H9 (cell line): ENCODE measurements around the gene RBP2. TPM values are rescaled to one million over a fixed set of nuclear protein-coding genes. Genes with fewer than 3 reads are reported as not detected.

Source experiments
- DNase-seq: peaks from one replicate; pipeline ENCODE4 v3.0.0-alpha.2; 2017
- H2AFZ ChIP-seq: one replicate; pipeline ENCODE4 v1.6.1; 2013; ENCODE audit warnings: mild to moderate bottlenecking, low read length, control low read depth, moderate library complexity
- H2AK5ac ChIP-seq: 2 replicates; pipeline ENCODE4 v1.6.1; 2013; ENCODE audit warnings: low read length, control low read depth, mixed read lengths; ENCODE audit not compliant: insufficient read length
- H2BK120ac ChIP-seq: one replicate; pipeline ENCODE4 v1.6.1; 2013; ENCODE audit warnings: low read depth, mild to moderate bottlenecking, low read length, control low read depth, inconsistent platforms; ENCODE audit not compliant: poor library complexity, severe bottlenecking
- H2BK12ac ChIP-seq: 2 replicates; pipeline ENCODE4 v1.6.1; 2013; ENCODE audit warnings: low read length, control low read depth, mixed read lengths, low read depth; ENCODE audit not compliant: insufficient read length
- H2BK15ac ChIP-seq: 2 replicates; pipeline ENCODE4 v1.6.1; 2013; ENCODE audit warnings: low read depth, low read length, control low read depth
- H2BK20ac ChIP-seq: one replicate; pipeline ENCODE4 v1.6.1; 2013; ENCODE audit warnings: low read depth, mild to moderate bottlenecking, low read length, control low read depth, inconsistent platforms; ENCODE audit not compliant: poor library complexity, severe bottlenecking
- H2BK5ac ChIP-seq: 2 replicates; pipeline ENCODE4 v1.6.1; 2013; ENCODE audit warnings: low read length, control low read depth, mixed read lengths; ENCODE audit not compliant: insufficient read length
- H3K14ac ChIP-seq: 2 replicates; pipeline ENCODE4 v1.6.1; 2013; ENCODE audit warnings: low read length, control low read depth; ENCODE audit not compliant: insufficient read depth
- H3K18ac ChIP-seq: 2 replicates; pipeline ENCODE4 v1.6.1; 2013; ENCODE audit warnings: low read depth, mild to moderate bottlenecking, mixed read lengths, low read length, control low read depth; ENCODE audit not compliant: insufficient read length
- H3K23ac ChIP-seq: 2 replicates; pipeline ENCODE4 v1.6.1; 2013; ENCODE audit warnings: low read length, control low read depth, mixed read lengths, low read depth; ENCODE audit not compliant: insufficient read length
- H3K23me2 ChIP-seq: 2 replicates; pipeline ENCODE4 v1.6.1; 2013; ENCODE audit warnings: low read depth, mild to moderate bottlenecking, mixed read lengths, low read length, control low read depth; ENCODE audit not compliant: insufficient read length, poor library complexity, severe bottlenecking
- H3K27ac ChIP-seq: 2 replicates; pipeline ENCODE4 v1.5.1; 2013; ENCODE audit warnings: low read length, control low read depth, mixed read lengths, low read depth; ENCODE audit not compliant: insufficient read length
- H3K27me3 ChIP-seq: 2 replicates; pipeline ENCODE4 v1.6.1; 2013; ENCODE audit warnings: low read length, control low read depth, inconsistent platforms; ENCODE audit not compliant: insufficient read depth
- H3K4ac ChIP-seq: 2 replicates; pipeline ENCODE4 v1.6.1; 2013; ENCODE audit warnings: low read depth, mild to moderate bottlenecking, control low read depth, inconsistent platforms, low read length, moderate library complexity
- H3K4me1 ChIP-seq: 2 replicates; pipeline ENCODE4 v1.6.1; 2013; ENCODE audit warnings: low read length, control low read depth, inconsistent platforms; ENCODE audit not compliant: insufficient read depth
- H3K4me2 ChIP-seq: 2 replicates; pipeline ENCODE4 v1.6.1; 2013; ENCODE audit warnings: low read length, control low read depth, mixed read lengths; ENCODE audit not compliant: insufficient read length, insufficient read depth
- H3K56ac ChIP-seq: 2 replicates; pipeline ENCODE4 v1.6.1; 2013; ENCODE audit warnings: low read depth, mild to moderate bottlenecking, mixed read lengths, low read length, control low read depth; ENCODE audit not compliant: insufficient read length
- H3K79me1 ChIP-seq: 2 replicates; pipeline ENCODE4 v1.6.1; 2013; ENCODE audit warnings: low read depth, mild to moderate bottlenecking, moderate library complexity, low read length, control low read depth, inconsistent platforms; ENCODE audit not compliant: insufficient read depth, poor library complexity, severe bottlenecking
- H3K79me2 ChIP-seq: 2 replicates; pipeline ENCODE4 v1.6.1; 2013; ENCODE audit warnings: low read length, control low read depth, inconsistent platforms; ENCODE audit not compliant: insufficient read depth
- H3K9ac ChIP-seq: 2 replicates; pipeline ENCODE4 v1.6.1; 2013; ENCODE audit warnings: low read length, control low read depth, mixed read lengths; ENCODE audit not compliant: insufficient read length; ENCODE audit errors: extremely low read depth
- H3K9me3 ChIP-seq: one replicate; pipeline ENCODE4 v1.6.1; 2013; ENCODE audit warnings: low read depth, low read length, inconsistent platforms; ENCODE audit not compliant: control insufficient read depth
- H3T11ph ChIP-seq: one replicate; pipeline ENCODE4 v1.6.1; 2013; ENCODE audit warnings: mild to moderate bottlenecking, low read length, control low read depth, inconsistent platforms
- H4K20me1 ChIP-seq: one replicate; pipeline ENCODE4 v1.6.1; 2013; ENCODE audit not compliant: control insufficient read depth, insufficient read length, insufficient read depth
- H4K5ac ChIP-seq: 2 replicates; pipeline ENCODE4 v1.6.1; 2013; ENCODE audit warnings: low read depth, mild to moderate bottlenecking, mixed read lengths, low read length, control low read depth; ENCODE audit not compliant: insufficient read length
- H4K8ac ChIP-seq: replicated peaks from 2 replicates; pipeline ENCODE4 v1.6.1; 2013; ENCODE audit warnings: low read length, control low read depth, mixed read lengths, low read depth; ENCODE audit not compliant: insufficient read length
- H4K91ac ChIP-seq: 2 replicates; pipeline ENCODE4 v1.6.1; 2013; ENCODE audit warnings: low read depth, mild to moderate bottlenecking, moderate library complexity, mixed read lengths, low read length, control low read depth; ENCODE audit not compliant: insufficient read length
- H3K27ac Mint-ChIP-seq, 3 experiments: 2 replicates in 2 of 3; 3 replicates in 1 of 3; pipeline ENCODE4 v1.8.0; 2020 to 2021; ENCODE audit warnings: mixed read lengths in 3 of 3, mild to moderate bottlenecking in 1 of 3, moderate library complexity in 1 of 3
- H3K27me3 Mint-ChIP-seq: 2 replicates; pipeline ENCODE4 v1.8.0; 2021; ENCODE audit warnings: low read depth, mild to moderate bottlenecking, moderate library complexity, mixed read lengths
- H3K36me3 Mint-ChIP-seq, 3 experiments: 2 replicates in 2 of 3; 3 replicates in 1 of 3; pipeline ENCODE4 v1.8.0; 2020 to 2021; ENCODE audit warnings: low read depth in 3 of 3, mixed read lengths in 3 of 3; ENCODE audit not compliant: insufficient read depth in 1 of 3
- H3K4me1 Mint-ChIP-seq, 2 experiments: 2 replicates each; pipeline ENCODE4 v1.8.0; 2020; ENCODE audit warnings: mixed read lengths in 2 of 2
- H3K4me3 Mint-ChIP-seq, 2 experiments: 2 replicates in 1 of 2; 3 replicates in 1 of 2; pipeline ENCODE4 v1.8.0; 2020 to 2021; ENCODE audit warnings: mild to moderate bottlenecking in 2 of 2, mixed read lengths in 2 of 2, moderate library complexity in 1 of 2
- H3K9me3 Mint-ChIP-seq, 2 experiments: 2 replicates in 1 of 2; 3 replicates in 1 of 2; pipeline ENCODE4 v1.8.0; 2020; ENCODE audit warnings: mild to moderate bottlenecking in 2 of 2, mixed read lengths in 2 of 2, moderate library complexity in 1 of 2
- total RNA-seq: library from RNA; stranded (reverse); gene quantifications from 2 replicates; pipeline ENCODE4 v1.2.1, GENCODE V29; 2021
- TF ChIP-seq, protein P1 (sequence below): fragments of 200-600 bp; sonication (generic); conservative IDR thresholded peaks from 3 replicates; pipeline ENCODE4 v1.8.0; 2021; ENCODE audit warnings: antibody characterized with exemption, mild to moderate bottlenecking

The RBP2 gene
- total RNA-seq, 1 experiment from 2014 or later = not detected

DNA sequence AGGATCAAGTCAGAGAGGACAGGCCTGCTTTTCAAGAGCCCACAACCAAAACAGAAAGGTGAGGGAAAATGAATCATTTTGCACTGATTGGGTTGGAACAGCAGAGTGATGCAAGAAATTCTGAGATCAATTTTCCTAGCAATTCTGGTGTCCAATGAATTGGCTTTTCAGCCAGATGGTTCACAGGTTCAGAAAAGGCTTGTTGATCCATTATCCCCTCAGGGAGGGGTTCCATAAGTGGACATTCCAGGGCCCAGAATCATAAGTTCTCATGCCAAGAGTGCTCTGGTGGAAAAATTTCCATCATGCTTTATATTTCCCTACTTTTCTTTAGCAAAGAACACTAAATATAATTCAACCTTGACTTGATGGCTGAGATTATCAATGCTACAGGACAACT, 16.2 kb downstream of the RBP2 start:
- Mint-ChIP-seq H3K36me3 (no peaks in the 10 kb centered on the region), H3K4me3 (no peak overlapping the region), H3K9me3 (no peaks in the 10 kb centered on the region), H3K27me3 (no peaks in the 10 kb centered on the region; the same call in none of the 2 replicates), H3K27ac (no peak overlapping the region; a peak in 1 of 7 replicates), H3K4me1 (peaks cover 3 to 4% of the 10 kb centered on the region in 2 experiments; a peak in 3 of 4 replicates)
- no peak overlapping the region for H2BK20ac ChIP-seq
- no peak overlapping the region for H4K8ac ChIP-seq
- H3K9me3 ChIP-seq = no peaks in the 10 kb centered on the region
- DNase-seq = no peak
- H3K79me1 ChIP-seq = no peaks in the 10 kb centered on the region
- no peak overlapping the region for H2BK120ac ChIP-seq
- no peak overlapping the region for H3K56ac ChIP-seq
- H2BK5ac ChIP-seq = no peak overlapping the region
- no peak overlapping the region for H2AK5ac ChIP-seq
- no peaks in the 10 kb centered on the region for H4K20me1 ChIP-seq
- peaks cover 2% of the 10 kb centered on the region for H3K23me2 ChIP-seq
- no peak overlapping the region for H2BK15ac ChIP-seq
- H3K27ac ChIP-seq = no peak overlapping the region
- no peaks in the 10 kb centered on the region for H3K79me2 ChIP-seq
- H3K9ac ChIP-seq = no peak overlapping the region
- H3T11ph ChIP-seq = no peak overlapping the region
- H3K14ac ChIP-seq = no peak overlapping the region
- H3K27me3 ChIP-seq = no peaks in the 10 kb centered on the region
- H3K18ac ChIP-seq = no peak overlapping the region
- no peak overlapping the region for H3K4ac ChIP-seq
- no peak overlapping the region for H2AFZ ChIP-seq
- TF ChIP-seq, protein P1, sequence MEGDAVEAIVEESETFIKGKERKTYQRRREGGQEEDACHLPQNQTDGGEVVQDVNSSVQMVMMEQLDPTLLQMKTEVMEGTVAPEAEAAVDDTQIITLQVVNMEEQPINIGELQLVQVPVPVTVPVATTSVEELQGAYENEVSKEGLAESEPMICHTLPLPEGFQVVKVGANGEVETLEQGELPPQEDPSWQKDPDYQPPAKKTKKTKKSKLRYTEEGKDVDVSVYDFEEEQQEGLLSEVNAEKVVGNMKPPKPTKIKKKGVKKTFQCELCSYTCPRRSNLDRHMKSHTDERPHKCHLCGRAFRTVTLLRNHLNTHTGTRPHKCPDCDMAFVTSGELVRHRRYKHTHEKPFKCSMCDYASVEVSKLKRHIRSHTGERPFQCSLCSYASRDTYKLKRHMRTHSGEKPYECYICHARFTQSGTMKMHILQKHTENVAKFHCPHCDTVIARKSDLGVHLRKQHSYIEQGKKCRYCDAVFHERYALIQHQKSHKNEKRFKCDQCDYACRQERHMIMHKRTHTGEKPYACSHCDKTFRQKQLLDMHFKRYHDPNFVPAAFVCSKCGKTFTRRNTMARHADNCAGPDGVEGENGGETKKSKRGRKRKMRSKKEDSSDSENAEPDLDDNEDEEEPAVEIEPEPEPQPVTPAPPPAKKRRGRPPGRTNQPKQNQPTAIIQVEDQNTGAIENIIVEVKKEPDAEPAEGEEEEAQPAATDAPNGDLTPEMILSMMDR = no peak
- H3K4me1 ChIP-seq = peaks cover 9% of the 10 kb centered on the region
- no peak overlapping the region for H4K5ac ChIP-seq
- no peak overlapping the region for H2BK12ac ChIP-seq
- H3K4me2 ChIP-seq = no peak overlapping the region
- H4K91ac ChIP-seq = no peak overlapping the region
- H3K23ac ChIP-seq = no peak overlapping the region
